ENCODE results near the gene OR10J5.
"Not testable (repeated sequence)": the region's sequence is repeated elsewhere in the genome, so short reads cannot be mapped to it uniquely, and the experiment has no call there.

The OR10J5 gene

GRCh38 chr1:159510229-159510541 lies 25.6 kb downstream of the OR10J5 start:
- DNase-seq (ENCODE audit: low read depth): no peak
- TF ChIP-seq CTCF (IDR thresholded peaks at IDR 0.05; ENCODE audit: control insufficient read depth, insufficient read depth, low read depth, low read length, missing control alignments): no peak
- H3K4me3 ChIP-seq (ENCODE audit: control insufficient read depth, low read depth, low read length): no peak overlapping the region

- no peak overlapping the region for H3K4me3 ChIP-seq (ENCODE audit: control insufficient read depth, low read depth, low read length)
- TF ChIP-seq CTCF (IDR thresholded peaks at IDR 0.05; ENCODE audit: control insufficient read depth, insufficient read depth, low read depth, low read length, missing control alignments): no peak
- no peak for DNase-seq (ENCODE audit: low read depth)
Observed at GRCh38 chr1:159509440-159510228, 26.2 kb downstream of the OR10J5 start.

GRCh38 chr1:159508951-159509350 lies 26.9 kb downstream of the OR10J5 start:
- H3K4me3 ChIP-seq (ENCODE audit: control insufficient read depth, low read depth, low read length): no peak overlapping the region
- TF ChIP-seq CTCF (IDR thresholded peaks at IDR 0.05; ENCODE audit: control insufficient read depth, insufficient read depth, low read depth, low read length, missing control alignments): no peak
- no peak for DNase-seq (ENCODE audit: low read depth)

- no peak overlapping the region for H3K4me3 ChIP-seq (ENCODE audit: control insufficient read depth, low read depth, low read length)
- TF ChIP-seq CTCF (IDR thresholded peaks at IDR 0.05; ENCODE audit: control insufficient read depth, insufficient read depth, low read depth, low read length, missing control alignments): no peak
- no peak for DNase-seq (ENCODE audit: low read depth)
Observed at GRCh38 chr1:159505676-159506075, 30.1 kb downstream of the OR10J5 start.

- no peak for DNase-seq (ENCODE audit: low read depth)
- no peak for TF ChIP-seq CTCF (IDR thresholded peaks at IDR 0.05; ENCODE audit: control insufficient read depth, insufficient read depth, low read depth, low read length, missing control alignments)
Observed at GRCh38 chr1:159501082-159501481, 34.7 kb downstream of the OR10J5 start.

GRCh38 chr1:159494513-159495210 lies 41.1 kb downstream of the OR10J5 start:
- H3K4me3 ChIP-seq (ENCODE audit: control insufficient read depth, low read depth, low read length); DNase-seq (ENCODE audit: low read depth): not testable (repeated sequence)

More at GRCh38 chr1:159501082-159501481, 34.7 kb downstream of the OR10J5 start:
- H3K4me3 ChIP-seq (ENCODE audit: control insufficient read depth, low read depth, low read length): no peak overlapping the region

GRCh38 chr1:159493354-159493753 lies 42.5 kb downstream of the OR10J5 start:
- no peak overlapping the region for H3K4me3 ChIP-seq (ENCODE audit: control insufficient read depth, low read depth, low read length)
- no peak for DNase-seq (ENCODE audit: low read depth)
- no peak for TF ChIP-seq CTCF (IDR thresholded peaks at IDR 0.05; ENCODE audit: control insufficient read depth, insufficient read depth, low read depth, low read length, missing control alignments)
